Left renal cortex interstitium (tissue), 4 donors: ENCODE data around the gene NOL12. TPM values are rescaled to one million over a fixed set of nuclear protein-coding genes. Genes with fewer than 3 reads are reported as not detected.
A peak's percentile ranks its signal among the peaks of the same experiment; 100 is the strongest.
"Not testable (repeated sequence)": the region's sequence is repeated elsewhere in the genome, so short reads cannot be mapped to it uniquely, and the experiment has no call there.

ENCODE experiments used
- DNase-seq, 4 donors: peaks; one replicate each; pipeline ENCODE4 v3.0.0-alpha.2; 2013; ENCODE audit warnings: low read depth in 4 of 4, low spot score in 2 of 4, missing footprints in 1 of 4
- polyA plus RNA-seq, 4 donors: library from polyadenylated mRNA; unstranded; fragments of 120-200 nt; gene quantifications; one replicate each; pipeline ENCODE4 v1.2.1, GENCODE V29; 2013; ENCODE audit not compliant: insufficient read length in 4 of 4

Gene NOL12
- 10 to 100 TPM; 17.2 to 27.0 (median 23.9) TPM for polyA plus RNA-seq

GRCh38 chr22:37686002-37686982 is at the start of gene NOL12:
NOL12 (plus strand) TSS chr22:37686343; CDS start chr22:37686393, 50 bp downstream.
- peak; percentile 72 to 88 (median 84) for DNase-seq

- no peak for DNase-seq
These were observed 49.2 kb upstream of the NOL12 start for GRCh38 chr22:37636949-37637273.

GRCh38 chr22:37638391-37639069 is 47.6 kb upstream of the NOL12 start:
- DNase-seq = no peak

- peak in 1 of 4 donors; percentile 50 for DNase-seq
These were observed 46.9 kb upstream of the NOL12 start, which contains the start of gene SH3BP1 for GRCh38 chr22:37639070-37639760. SH3BP1 (plus strand) TSS chr22:37639669; CDS start chr22:37639788, 119 bp downstream.

GRCh38 chr22:37639771-37640590 is 46.2 kb upstream of the NOL12 start:
- DNase-seq = no peak

- no peak for DNase-seq
These were observed 45.3 kb upstream of the NOL12 start for GRCh38 chr22:37640591-37641560.

GRCh38 chr22:37641561-37641949 is 44.6 kb upstream of the NOL12 start:
- no peak for DNase-seq

- DNase-seq = peak in 1 of 4 donors; percentile 66
These were observed 42.8 kb upstream of the NOL12 start for GRCh38 chr22:37643225-37643847.

GRCh38 chr22:37647317-37647716 is 38.8 kb upstream of the NOL12 start:
- DNase-seq = no peak

GRCh38 chr22:37647928-37648327 is 38.2 kb upstream of the NOL12 start:
- DNase-seq = no peak

- DNase-seq = no peak
These were observed 35.5 kb upstream of the NOL12 start for GRCh38 chr22:37650463-37651136.

- no peak for DNase-seq
These were observed 31.4 kb upstream of the NOL12 start for GRCh38 chr22:37654563-37655251.

- no peak for DNase-seq
These were observed 30.9 kb upstream of the NOL12 start for GRCh38 chr22:37655252-37655563.

- not testable (repeated sequence) for DNase-seq
These were observed 29.6 kb upstream of the NOL12 start for GRCh38 chr22:37656583-37656982.

GRCh38 chr22:37657590-37658132 is 28.5 kb upstream of the NOL12 start:
- DNase-seq = no peak

GRCh38 chr22:37658133-37659065 is 27.7 kb upstream of the NOL12 start, which contains the start of gene PDXP:
PDXP (plus strand) TSS chr22:37658723; CDS start chr22:37658783, 60 bp downstream.
- DNase-seq = peak; percentile 98 to 100 (median 98)
